Activated CD4-positive, alpha-beta T cell treated with anti-CD3 and anti-CD28 coated beads, Interleukin-2, amount 10 ng/mL, durations not matched to agents 24 days and 14 days (primary cell): ENCODE results near the gene YWHAG. TPM values are rescaled to one million over a fixed set of nuclear protein-coding genes. Genes with fewer than 3 reads are reported as not detected.
A peak's percentile ranks its signal among the peaks of the same experiment; 100 is the strongest.
"Not testable (repeated sequence)": the region's sequence is repeated elsewhere in the genome, so short reads cannot be mapped to it uniquely, and the experiment has no call there.

Experiments used
- DNase-seq: peaks from one replicate; pipeline ENCODE4 v3.0.0; 2022
- H3K27ac Mint-ChIP-seq: one replicate; pipeline ENCODE4 v1.8.0; 2022; ENCODE audit warnings: mild to moderate bottlenecking, mixed read lengths
- H3K27me3 Mint-ChIP-seq: one replicate; pipeline ENCODE4 v1.8.0; 2022; ENCODE audit warnings: mixed read lengths
- H3K36me3 Mint-ChIP-seq: one replicate; pipeline ENCODE4 v1.8.0; 2022; ENCODE audit warnings: low read depth, mild to moderate bottlenecking, mixed read lengths
- H3K4me1 Mint-ChIP-seq: one replicate; pipeline ENCODE4 v1.8.0; 2021; ENCODE audit warnings: mixed read lengths
- H3K4me3 Mint-ChIP-seq: one replicate; pipeline ENCODE4 v1.8.0; 2022; ENCODE audit warnings: mild to moderate bottlenecking, moderate library complexity, mixed read lengths
- H3K9me3 Mint-ChIP-seq: one replicate; pipeline ENCODE4 v1.8.0; 2021; ENCODE audit warnings: mixed read lengths
- intact Hi-C: fragments of 100-400 bp; cut with micrococcal nuclease; formaldehyde crosslinking; loops from one replicate; pipeline ENCODE4 v1.15.1; 2023
- total RNA-seq: library from RNA; stranded (reverse); gene quantifications from 2 replicates; pipeline ENCODE4 v1.2.3, GENCODE V29; 2022

YWHAG gene
- total RNA-seq, 1 donor from 2014 or later = 183 TPM

DNA sequence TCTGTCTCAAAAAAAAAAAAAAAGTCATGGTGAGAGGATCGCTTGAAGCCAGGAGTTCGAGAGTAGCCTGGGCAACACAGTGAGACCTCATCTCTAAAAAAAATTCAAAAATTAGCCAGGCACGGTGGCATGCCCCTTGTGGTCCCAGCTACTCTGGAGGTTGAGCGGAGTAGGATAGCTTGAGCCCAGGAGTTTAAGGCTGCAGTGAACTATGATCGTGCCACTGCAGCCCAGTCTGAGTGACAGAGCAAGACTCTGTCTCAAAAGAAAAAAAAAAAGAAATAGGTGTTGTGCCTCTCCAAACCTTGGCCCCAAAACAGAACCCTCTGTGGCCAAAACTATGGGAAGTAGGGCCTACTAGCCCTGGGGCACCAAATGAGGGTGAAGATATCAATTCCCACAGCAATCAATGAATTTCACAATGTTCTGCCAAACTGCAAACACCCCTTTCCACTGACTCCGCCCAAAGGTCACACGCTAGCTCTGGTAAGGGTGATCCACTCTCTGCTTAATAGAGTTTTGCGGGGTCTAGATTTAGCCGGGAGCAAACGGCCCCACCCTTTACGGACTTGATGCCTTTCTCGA, 33.8 kb upstream of the YWHAG start:
- DNase-seq = no peak
- H3K4me1 Mint-ChIP-seq = peaks cover 23% of the 10 kb centered on the region
- H3K36me3 Mint-ChIP-seq = no peaks in the 10 kb centered on the region
- intact Hi-C loops = loop anchor here (1.0 kb wide), 1 partner anchor 33 kb away; no protein-coding TSS in a partner anchor
- H3K27me3 Mint-ChIP-seq = no peaks in the 10 kb centered on the region
- peak overlapping the region; percentile 90 for H3K4me3 Mint-ChIP-seq
- H3K27ac Mint-ChIP-seq = peak overlapping the region; percentile 99
- H3K9me3 Mint-ChIP-seq = no peaks in the 10 kb centered on the region

- Mint-ChIP-seq H3K36me3 (no peaks in the 10 kb centered on the region), H3K9me3 (no peaks in the 10 kb centered on the region), H3K27me3 (no peaks in the 10 kb centered on the region), H3K27ac (peak overlapping the region; percentile 15), H3K4me1 (peaks cover 16% of the 10 kb centered on the region), H3K4me3 (no peak overlapping the region)
- intact Hi-C loops = no loop called here
- DNase-seq = no peak
Observed at GRCh38 chr7:76390092-76390491, 31.3 kb upstream of the YWHAG start.

GRCh38 chr7:76387789-76388188, 29.0 kb upstream of the YWHAG start:
- H3K27ac Mint-ChIP-seq, H3K36me3 Mint-ChIP-seq, H3K9me3 Mint-ChIP-seq, H3K4me3 Mint-ChIP-seq, intact Hi-C loops, H3K27me3 Mint-ChIP-seq, DNase-seq, H3K4me1 Mint-ChIP-seq: not testable (repeated sequence)

- Mint-ChIP-seq H3K4me1 (peaks cover 4% of the 10 kb centered on the region), H3K36me3 (no peaks in the 10 kb centered on the region), H3K27me3 (no peaks in the 10 kb centered on the region), H3K9me3 (no peaks in the 10 kb centered on the region), H3K4me3 (no peak overlapping the region), H3K27ac (no peak overlapping the region)
- no peak for DNase-seq
- intact Hi-C loops = no loop called here
Observed at GRCh38 chr7:76386691-76387260, 28.0 kb upstream of the YWHAG start.

DNA sequence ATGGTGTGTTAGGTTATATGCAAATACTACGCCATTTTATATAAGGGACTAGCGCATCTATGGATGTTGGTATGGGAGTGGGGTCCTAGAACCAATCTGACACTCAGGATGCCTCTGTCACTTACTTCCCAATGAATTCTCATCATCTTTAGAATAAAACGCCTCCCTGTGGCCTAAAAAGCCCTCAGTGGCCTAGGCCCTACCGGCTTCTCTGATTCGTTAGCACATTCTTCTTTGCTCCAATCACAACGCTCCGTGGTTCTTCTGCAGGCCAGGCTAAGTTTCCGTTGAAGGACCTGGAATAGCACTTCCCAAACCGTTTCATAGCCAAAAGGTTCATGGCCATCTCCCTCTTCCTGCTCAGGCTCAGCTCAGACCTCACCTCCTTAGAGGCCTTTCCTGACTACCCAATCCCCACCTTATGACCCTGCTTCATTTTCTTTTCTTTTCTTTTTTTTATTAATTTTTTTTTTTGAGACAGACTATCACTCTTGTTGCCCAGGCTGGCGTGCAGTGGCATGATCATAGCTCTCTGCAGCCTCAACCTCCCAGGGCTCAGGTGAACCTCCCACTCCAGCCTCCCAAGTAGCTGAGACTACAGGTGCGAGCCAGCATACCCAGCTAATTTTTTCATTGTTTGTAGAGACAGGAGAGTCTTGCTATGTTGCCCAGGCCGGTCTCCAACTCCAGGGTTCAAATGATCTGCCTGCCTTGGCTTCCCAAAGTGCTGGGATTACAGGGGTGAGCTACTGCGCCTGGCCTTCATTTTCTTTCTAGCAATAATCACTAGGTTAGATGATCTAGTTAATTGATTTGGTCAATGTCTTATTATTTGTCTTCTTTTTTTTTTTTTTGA, 24.5 kb upstream of the YWHAG start:
- Mint-ChIP-seq H3K27ac (no peak overlapping the region), H3K9me3 (no peaks in the 10 kb centered on the region), H3K36me3 (no peaks in the 10 kb centered on the region), H3K4me1 (peaks cover 10% of the 10 kb centered on the region), H3K27me3 (no peaks in the 10 kb centered on the region), H3K4me3 (no peak overlapping the region)
- intact Hi-C loops = no loop called here
- DNase-seq = no peak

DNA sequence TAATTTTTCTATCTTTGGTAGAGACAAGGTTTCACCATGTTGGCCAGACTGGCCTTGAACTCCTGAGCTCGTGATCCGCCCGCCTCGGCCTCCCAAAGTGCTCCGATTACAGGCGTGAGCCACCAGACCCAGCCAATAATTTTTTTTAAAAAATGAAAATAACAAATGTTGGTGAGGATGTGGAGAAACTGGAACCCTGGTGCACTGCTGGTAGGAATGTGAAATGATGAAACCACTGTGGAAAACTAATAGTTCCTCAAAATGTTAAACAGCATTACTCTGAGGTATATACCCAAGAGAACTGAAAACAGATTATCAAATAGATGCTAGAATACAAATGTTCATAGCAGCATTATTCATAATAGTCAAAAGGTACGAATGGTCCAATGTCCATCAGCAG, 23.0 kb upstream of the YWHAG start:
- H3K9me3 Mint-ChIP-seq = no peaks in the 10 kb centered on the region
- H3K4me1 Mint-ChIP-seq = peaks cover 11% of the 10 kb centered on the region
- no peak overlapping the region for H3K4me3 Mint-ChIP-seq
- H3K27me3 Mint-ChIP-seq = no peaks in the 10 kb centered on the region
- no peak overlapping the region for H3K27ac Mint-ChIP-seq
- intact Hi-C loops = no loop called here
- H3K36me3 Mint-ChIP-seq = no peaks in the 10 kb centered on the region
- DNase-seq = no peak

DNA sequence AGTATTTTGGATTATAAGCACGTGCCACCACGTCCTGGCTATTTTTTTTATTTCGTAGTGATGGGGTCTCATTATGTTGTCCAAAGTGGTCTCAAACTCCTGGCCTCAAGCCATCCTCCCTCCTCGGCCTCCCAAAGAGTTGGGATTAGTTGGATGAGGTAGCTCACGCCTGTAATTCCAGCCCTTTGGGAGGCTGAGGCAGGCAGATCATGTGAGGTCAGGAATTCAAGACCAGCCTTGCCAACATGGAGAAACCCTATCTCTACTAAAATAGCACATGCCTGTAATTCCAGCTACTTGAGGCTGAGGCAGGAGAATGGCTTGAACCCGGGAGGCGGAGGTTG, 21.8 kb upstream of the YWHAG start:
- peak overlapping the region; percentile 79 for H3K4me3 Mint-ChIP-seq
- no peaks in the 10 kb centered on the region for H3K9me3 Mint-ChIP-seq
- intact Hi-C loops = no loop called here
- no peaks in the 10 kb centered on the region for H3K27me3 Mint-ChIP-seq
- H3K27ac Mint-ChIP-seq = peak overlapping the region; percentile 65
- no peaks in the 10 kb centered on the region for H3K36me3 Mint-ChIP-seq
- DNase-seq = no peak
- peaks cover 11% of the 10 kb centered on the region for H3K4me1 Mint-ChIP-seq

- H3K4me1 Mint-ChIP-seq = peaks cover 18% of the 10 kb centered on the region
- H3K4me3 Mint-ChIP-seq = no peak overlapping the region
- H3K27me3 Mint-ChIP-seq = peaks cover 10% of the 10 kb centered on the region
- no peaks in the 10 kb centered on the region for H3K9me3 Mint-ChIP-seq
- DNase-seq = no peak
- H3K27ac Mint-ChIP-seq = no peak overlapping the region
- intact Hi-C loops = no loop called here
- no peaks in the 10 kb centered on the region for H3K36me3 Mint-ChIP-seq
Observed at GRCh38 chr7:76377186-76377918, 18.6 kb upstream of the YWHAG start.

DNA sequence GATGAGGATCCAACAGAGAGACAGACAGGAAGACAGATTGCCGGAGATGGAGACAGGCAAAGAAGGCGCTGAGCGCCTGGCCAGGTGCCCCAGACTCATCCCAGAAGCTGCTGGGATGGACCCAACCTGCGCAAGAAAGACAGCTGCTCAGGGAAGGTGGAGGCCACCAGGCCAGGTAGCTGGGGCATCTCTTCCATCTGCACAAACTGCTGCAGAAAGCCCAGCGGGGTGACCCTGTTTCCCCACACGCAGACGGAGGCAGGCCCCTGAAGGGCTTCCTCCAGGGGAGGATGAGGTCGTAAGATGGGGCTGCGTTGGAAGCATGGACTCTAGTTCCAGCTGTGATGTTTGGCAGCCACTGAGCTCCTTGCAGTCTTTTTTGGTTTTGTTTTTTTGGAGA, 16.5 kb upstream of the YWHAG start:
- H3K27ac Mint-ChIP-seq = no peak overlapping the region
- no peaks in the 10 kb centered on the region for H3K36me3 Mint-ChIP-seq
- H3K4me1 Mint-ChIP-seq = peaks cover 14% of the 10 kb centered on the region
- intact Hi-C loops = no loop called here
- DNase-seq = no peak
- no peaks in the 10 kb centered on the region for H3K9me3 Mint-ChIP-seq
- no peak overlapping the region for H3K4me3 Mint-ChIP-seq
- peaks cover 13% of the 10 kb centered on the region for H3K27me3 Mint-ChIP-seq

- intact Hi-C loops = no loop called here
- no peak for DNase-seq
- no peak overlapping the region for H3K27ac Mint-ChIP-seq
- H3K36me3 Mint-ChIP-seq = no peaks in the 10 kb centered on the region
- peaks cover 13% of the 10 kb centered on the region for H3K27me3 Mint-ChIP-seq
- no peak overlapping the region for H3K4me3 Mint-ChIP-seq
- H3K4me1 Mint-ChIP-seq = peaks cover 9% of the 10 kb centered on the region
- H3K9me3 Mint-ChIP-seq = no peaks in the 10 kb centered on the region
Observed at GRCh38 chr7:76372984-76373833, 14.4 kb upstream of the YWHAG start.

DNA sequence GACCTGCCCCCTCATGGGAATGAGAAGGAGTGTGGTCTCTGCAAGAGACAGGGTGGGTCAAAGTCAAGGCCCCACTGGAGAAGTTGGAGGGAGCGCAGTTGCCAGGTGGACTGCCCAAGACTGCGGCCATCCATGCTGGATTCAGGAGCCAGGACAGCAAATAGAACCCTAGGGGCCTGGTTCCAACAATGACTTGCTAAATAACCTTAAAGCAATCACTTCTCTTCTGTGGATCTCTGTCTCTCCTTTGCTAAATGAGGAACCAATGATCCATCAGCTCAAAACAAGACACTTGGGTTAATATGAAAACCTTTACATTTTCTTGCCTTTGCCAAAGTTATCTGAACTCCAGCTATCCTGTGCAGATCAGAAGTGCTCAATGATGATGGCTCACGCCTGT, 12.6 kb upstream of the YWHAG start:
- H3K27me3 Mint-ChIP-seq = peaks cover 16% of the 10 kb centered on the region
- no peak overlapping the region for H3K27ac Mint-ChIP-seq
- peaks cover 9% of the 10 kb centered on the region for H3K4me1 Mint-ChIP-seq
- H3K4me3 Mint-ChIP-seq = no peak overlapping the region
- DNase-seq = no peak
- no peaks in the 10 kb centered on the region for H3K36me3 Mint-ChIP-seq
- no peaks in the 10 kb centered on the region for H3K9me3 Mint-ChIP-seq
- intact Hi-C loops = no loop called here

DNA sequence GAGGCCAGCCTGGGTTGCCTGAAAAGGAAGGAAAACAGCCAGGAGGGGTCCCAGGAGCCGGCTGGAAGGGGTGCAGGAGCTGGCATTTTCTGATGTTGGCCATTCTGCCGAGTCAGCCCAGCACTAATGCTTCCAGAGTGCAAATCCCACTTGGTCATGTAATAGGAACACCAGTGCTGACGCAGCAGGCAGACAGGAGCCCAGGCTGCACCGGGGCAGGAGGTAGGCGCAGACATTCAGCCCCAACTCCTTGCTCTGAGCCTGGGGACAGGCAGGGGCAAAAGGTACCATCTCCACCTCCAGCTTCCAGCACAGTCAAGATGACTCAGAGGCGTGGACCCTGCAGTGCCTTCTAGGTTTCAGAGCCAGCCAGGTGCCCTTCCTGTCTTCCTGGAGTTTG, 10.2 kb upstream of the YWHAG start:
- intact Hi-C loops = no loop called here
- no peak for DNase-seq
- H3K27me3 Mint-ChIP-seq = peaks cover 13% of the 10 kb centered on the region
- no peaks in the 10 kb centered on the region for H3K9me3 Mint-ChIP-seq
- peaks cover 17% of the 10 kb centered on the region for H3K4me1 Mint-ChIP-seq
- H3K27ac Mint-ChIP-seq = no peak overlapping the region
- H3K36me3 Mint-ChIP-seq = no peaks in the 10 kb centered on the region
- H3K4me3 Mint-ChIP-seq = no peak overlapping the region

- Mint-ChIP-seq H3K9me3 (no peaks in the 10 kb centered on the region), H3K27ac (no peak overlapping the region), H3K27me3 (peaks cover 8% of the 10 kb centered on the region), H3K4me3 (no peak overlapping the region), H3K4me1 (peaks cover 15% of the 10 kb centered on the region), H3K36me3 (no peaks in the 10 kb centered on the region)
- DNase-seq = no peak
- intact Hi-C loops = no loop called here
Observed at GRCh38 chr7:76368190-76368589, 9.4 kb upstream of the YWHAG start.
